Upper lobe of right lung (tissue), 1 donor: ENCODE results near the gene WBP1. TPM values are rescaled to one million over a fixed set of nuclear protein-coding genes. Genes with fewer than 3 reads are reported as not detected.
A peak's percentile ranks its signal among the peaks of the same experiment; 100 is the strongest.
"Not testable (repeated sequence)": the region's sequence is repeated elsewhere in the genome, so short reads cannot be mapped to it uniquely, and the experiment has no call there.

Experiments
- ATAC-seq: fragments of 200-7000 bp; cut with Tn5 transposase; one replicate; pipeline ENCODE4 v1.9.1; 2020; ENCODE audit warnings: mild to moderate bottlenecking, moderate library complexity
- DNase-seq: peaks from one replicate; pipeline ENCODE4 v3.0.0-alpha.2; 2020
- H3K27ac ChIP-seq: fragments of 200-600 bp; one replicate; pipeline ENCODE4 v1.8.0; 2022
- H3K27me3 ChIP-seq: fragments of 200-600 bp; one replicate; pipeline ENCODE4 v1.8.0; 2022; ENCODE audit warnings: mild to moderate bottlenecking
- H3K36me3 ChIP-seq: fragments of 200-600 bp; one replicate; pipeline ENCODE4 v1.8.0; 2022
- H3K4me1 ChIP-seq: fragments of 200-600 bp; one replicate; pipeline ENCODE4 v1.8.0; 2022
- H3K4me3 ChIP-seq: fragments of 200-600 bp; one replicate; pipeline ENCODE4 v1.8.0; 2022; ENCODE audit warnings: mild to moderate bottlenecking
- H3K9me3 ChIP-seq: fragments of 200-600 bp; one replicate; pipeline ENCODE4 v1.8.0; 2022
- CTCF ChIP-seq: fragments of 200-600 bp; IDR thresholded peaks from one replicate; pipeline ENCODE4 v1.8.0; 2022; ENCODE audit warnings: antibody characterized with exemption
- intact Hi-C: fragments of 100-400 bp; cut with DNase I; formaldehyde crosslinking; loops from one replicate; pipeline ENCODE4 v1.11.0; 2022
- total RNA-seq: library from RNA; stranded (reverse); fragmentation: NEBNext Ultra II Directional; extraction: Animal tissue kit (Norgen Biotek cat#: 25700); gene quantifications from one replicate; pipeline ENCODE4 v1.2.1, GENCODE V29; 2021
- donor health status: DM: no; HTN: yes; CAD: no; lungs with severe emphysema.

Gene WBP1
- total RNA-seq, 1 donor from 2014 or later: 57.5 TPM

GRCh38 chr2:74462786-74463105 lies 4.5 kb downstream of the WBP1 start:
- ATAC-seq: no peak
- DNase-seq: no peak
- Histone ChIP-seq H3K4me1 (peaks cover 23% of the 10 kb centered on the region), H3K36me3 (peaks cover 22% of the 10 kb centered on the region), H3K9me3 (no peaks in the 10 kb centered on the region), H3K27me3 (no peaks in the 10 kb centered on the region), H3K4me3 (no peak overlapping the region), H3K27ac (no peak overlapping the region)
- TF ChIP-seq CTCF: no peak
- intact Hi-C loops: no loop called here

- TF ChIP-seq CTCF: no peak
- Histone ChIP-seq H3K9me3 (no peaks in the 10 kb centered on the region), H3K36me3 (peaks cover 22% of the 10 kb centered on the region), H3K4me1 (peaks cover 16% of the 10 kb centered on the region), H3K27me3 (no peaks in the 10 kb centered on the region), H3K27ac (peak overlapping the region; percentile 93), H3K4me3 (peak overlapping the region; percentile 73)
- DNase-seq (no peak), ATAC-seq (no peak)
- intact Hi-C loops: no loop called here
These were observed 6.2 kb downstream of the WBP1 start for GRCh38 chr2:74464406-74464805.

GRCh38 chr2:74470742-74471141 lies 12.5 kb downstream of the WBP1 start:
- Histone ChIP-seq H3K4me1 (peaks cover 21% of the 10 kb centered on the region), H3K36me3 (peaks cover 17% of the 10 kb centered on the region)
- DNase-seq, H3K27me3 ChIP-seq, H3K9me3 ChIP-seq, intact Hi-C loops, H3K27ac ChIP-seq, H3K4me3 ChIP-seq, ATAC-seq: not testable (repeated sequence)

- Histone ChIP-seq H3K4me3 (peak overlapping the region; percentile 61), H3K9me3 (no peaks in the 10 kb centered on the region), H3K36me3 (peaks cover 17% of the 10 kb centered on the region), H3K27ac (peak overlapping the region; percentile 94), H3K4me1 (peaks cover 15% of the 10 kb centered on the region), H3K27me3 (no peaks in the 10 kb centered on the region)
- TF ChIP-seq CTCF: no peak
- DNase-seq: no peak
- ATAC-seq: no peak
- intact Hi-C loops: no loop called here
These were observed 13.3 kb downstream of the WBP1 start for GRCh38 chr2:74471332-74472065.

GRCh38 chr2:74472086-74472944 lies 14.1 kb downstream of the WBP1 start, which contains the start of gene MRPL53:
Gene MRPL53, minus strand, starts transcription at chr2:74472680. Its CDS starts 20 bp downstream, at chr2:74472660.
- no peak for TF ChIP-seq CTCF
- no peaks in the 10 kb centered on the region for H3K27me3 ChIP-seq
- no peaks in the 10 kb centered on the region for H3K9me3 ChIP-seq
- peak within 1 kb of the TSS; percentile 61 for H3K4me3 ChIP-seq
- intact Hi-C loops: no loop called here
- ATAC-seq (peak; percentile 97), DNase-seq (peak; percentile 97)
- peaks cover 17% of the 10 kb centered on the region for H3K36me3 ChIP-seq
- peak within 1 kb of the TSS; percentile 94 for H3K27ac ChIP-seq
- peaks cover 23% of the 10 kb centered on the region for H3K4me1 ChIP-seq

GRCh38 chr2:74472945-74473258 lies 14.7 kb downstream of the WBP1 start:
- H3K36me3 ChIP-seq: peaks cover 17% of the 10 kb centered on the region
- intact Hi-C loops: no loop called here
- ATAC-seq: no peak
- no peak for TF ChIP-seq CTCF
- H3K27me3 ChIP-seq: no peaks in the 10 kb centered on the region
- H3K4me1 ChIP-seq: peaks cover 26% of the 10 kb centered on the region
- peak overlapping the region; percentile 61 for H3K4me3 ChIP-seq
- no peak for DNase-seq
- H3K9me3 ChIP-seq: no peaks in the 10 kb centered on the region
- H3K27ac ChIP-seq: peak overlapping the region; percentile 94
